HEK293 (cell line): ENCODE data around the gene AEBP1.

ENCODE experiments used
- KLF1 ChIP-seq: fragments of 450-650 bp; formaldehyde crosslinking; IDR thresholded peaks from 2 replicates; pipeline ENCODE4 v1.5.1; 2016; ENCODE audit warnings: missing biosample characterization, missing genetic modification characterization
- PBX3 ChIP-seq: sonication (generic); formaldehyde crosslinking; IDR thresholded peaks from 2 replicates; pipeline ENCODE4 v1.8.1; 2022; ENCODE audit warnings: mild to moderate bottlenecking, moderate library complexity, missing genetic modification reagents
- RBAK ChIP-seq: fragments of 450-650 bp; formaldehyde crosslinking; IDR thresholded peaks from 2 replicates; pipeline ENCODE4 v1.5.1; 2016; ENCODE audit warnings: missing biosample characterization, missing genetic modification characterization
- ZBTB8A ChIP-seq: fragments of 450-650 bp; formaldehyde crosslinking; IDR thresholded peaks from 2 replicates; pipeline ENCODE4 v1.5.1; 2016; ENCODE audit warnings: missing biosample characterization, missing genetic modification characterization
- ZFP3 ChIP-seq: fragments of 450-650 bp; formaldehyde crosslinking; IDR thresholded peaks from 2 replicates; pipeline ENCODE4 v1.5.1; 2016; ENCODE audit warnings: low read depth, missing biosample characterization, missing genetic modification characterization
- ZFP37 ChIP-seq: fragments of 450-650 bp; formaldehyde crosslinking; IDR thresholded peaks from 2 replicates; pipeline ENCODE4 v1.5.1; 2016; ENCODE audit warnings: missing biosample characterization, missing genetic modification characterization
- ZNF768 ChIP-seq: fragments of 450-650 bp; formaldehyde crosslinking; IDR thresholded peaks from 2 replicates; pipeline ENCODE4 v1.5.1; 2018; ENCODE audit warnings: missing biosample characterization, mild to moderate bottlenecking, missing genetic modification characterization
- ZSCAN5A ChIP-seq: fragments of 450-650 bp; formaldehyde crosslinking; IDR thresholded peaks from 2 replicates; pipeline ENCODE4 v1.5.1; 2016; ENCODE audit warnings: missing biosample characterization, missing genetic modification characterization
- TF ChIP-seq, protein P1 (sequence below): fragments of 450-650 bp; formaldehyde crosslinking; IDR thresholded peaks from 2 replicates; pipeline ENCODE4 v1.5.1; 2016; ENCODE audit warnings: missing biosample characterization, missing genetic modification characterization
- TF ChIP-seq, protein P2 (sequence below): fragments of 450-650 bp; formaldehyde crosslinking; IDR thresholded peaks from 2 replicates; pipeline ENCODE4 v1.5.0; 2017; ENCODE audit warnings: missing biosample characterization, missing genetic modification characterization, borderline replicate concordance
- TF ChIP-seq, protein P3 (sequence below): fragments of 450-650 bp; IDR thresholded peaks from 2 replicates; pipeline ENCODE4 v1.5.1; 2018; ENCODE audit warnings: missing biosample characterization, mild to moderate bottlenecking, missing genetic modification characterization
- TF ChIP-seq, protein P4 (sequence below): fragments of 450-650 bp; formaldehyde crosslinking; IDR thresholded peaks from 2 replicates; pipeline ENCODE4 v1.5.1; 2016; ENCODE audit warnings: missing biosample characterization, missing genetic modification characterization
- TF ChIP-seq, protein P5 (sequence below): fragments of 450-650 bp; formaldehyde crosslinking; IDR thresholded peaks from 2 replicates; pipeline ENCODE4 v1.5.1; 2016; ENCODE audit warnings: missing biosample characterization, missing genetic modification characterization, borderline replicate concordance

GRCh38 chr7:44101966-44102845 lies 1.9 kb upstream of the AEBP1 start:
- no peak for TF ChIP-seq RBAK
- TF ChIP-seq ZSCAN5A (tag by site-specific recombination) = no peak
- TF ChIP-seq, protein P1, sequence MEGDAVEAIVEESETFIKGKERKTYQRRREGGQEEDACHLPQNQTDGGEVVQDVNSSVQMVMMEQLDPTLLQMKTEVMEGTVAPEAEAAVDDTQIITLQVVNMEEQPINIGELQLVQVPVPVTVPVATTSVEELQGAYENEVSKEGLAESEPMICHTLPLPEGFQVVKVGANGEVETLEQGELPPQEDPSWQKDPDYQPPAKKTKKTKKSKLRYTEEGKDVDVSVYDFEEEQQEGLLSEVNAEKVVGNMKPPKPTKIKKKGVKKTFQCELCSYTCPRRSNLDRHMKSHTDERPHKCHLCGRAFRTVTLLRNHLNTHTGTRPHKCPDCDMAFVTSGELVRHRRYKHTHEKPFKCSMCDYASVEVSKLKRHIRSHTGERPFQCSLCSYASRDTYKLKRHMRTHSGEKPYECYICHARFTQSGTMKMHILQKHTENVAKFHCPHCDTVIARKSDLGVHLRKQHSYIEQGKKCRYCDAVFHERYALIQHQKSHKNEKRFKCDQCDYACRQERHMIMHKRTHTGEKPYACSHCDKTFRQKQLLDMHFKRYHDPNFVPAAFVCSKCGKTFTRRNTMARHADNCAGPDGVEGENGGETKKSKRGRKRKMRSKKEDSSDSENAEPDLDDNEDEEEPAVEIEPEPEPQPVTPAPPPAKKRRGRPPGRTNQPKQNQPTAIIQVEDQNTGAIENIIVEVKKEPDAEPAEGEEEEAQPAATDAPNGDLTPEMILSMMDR (tag by site-specific recombination) = no peak
- TF ChIP-seq, protein P2, sequence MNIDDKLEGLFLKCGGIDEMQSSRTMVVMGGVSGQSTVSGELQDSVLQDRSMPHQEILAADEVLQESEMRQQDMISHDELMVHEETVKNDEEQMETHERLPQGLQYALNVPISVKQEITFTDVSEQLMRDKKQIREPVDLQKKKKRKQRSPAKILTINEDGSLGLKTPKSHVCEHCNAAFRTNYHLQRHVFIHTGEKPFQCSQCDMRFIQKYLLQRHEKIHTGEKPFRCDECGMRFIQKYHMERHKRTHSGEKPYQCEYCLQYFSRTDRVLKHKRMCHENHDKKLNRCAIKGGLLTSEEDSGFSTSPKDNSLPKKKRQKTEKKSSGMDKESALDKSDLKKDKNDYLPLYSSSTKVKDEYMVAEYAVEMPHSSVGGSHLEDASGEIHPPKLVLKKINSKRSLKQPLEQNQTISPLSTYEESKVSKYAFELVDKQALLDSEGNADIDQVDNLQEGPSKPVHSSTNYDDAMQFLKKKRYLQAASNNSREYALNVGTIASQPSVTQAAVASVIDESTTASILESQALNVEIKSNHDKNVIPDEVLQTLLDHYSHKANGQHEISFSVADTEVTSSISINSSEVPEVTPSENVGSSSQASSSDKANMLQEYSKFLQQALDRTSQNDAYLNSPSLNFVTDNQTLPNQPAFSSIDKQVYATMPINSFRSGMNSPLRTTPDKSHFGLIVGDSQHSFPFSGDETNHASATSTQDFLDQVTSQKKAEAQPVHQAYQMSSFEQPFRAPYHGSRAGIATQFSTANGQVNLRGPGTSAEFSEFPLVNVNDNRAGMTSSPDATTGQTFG (tag by site-specific recombination) = no peak
- no peak for TF ChIP-seq ZFP37 (tag by site-specific recombination)
- TF ChIP-seq, protein P3, sequence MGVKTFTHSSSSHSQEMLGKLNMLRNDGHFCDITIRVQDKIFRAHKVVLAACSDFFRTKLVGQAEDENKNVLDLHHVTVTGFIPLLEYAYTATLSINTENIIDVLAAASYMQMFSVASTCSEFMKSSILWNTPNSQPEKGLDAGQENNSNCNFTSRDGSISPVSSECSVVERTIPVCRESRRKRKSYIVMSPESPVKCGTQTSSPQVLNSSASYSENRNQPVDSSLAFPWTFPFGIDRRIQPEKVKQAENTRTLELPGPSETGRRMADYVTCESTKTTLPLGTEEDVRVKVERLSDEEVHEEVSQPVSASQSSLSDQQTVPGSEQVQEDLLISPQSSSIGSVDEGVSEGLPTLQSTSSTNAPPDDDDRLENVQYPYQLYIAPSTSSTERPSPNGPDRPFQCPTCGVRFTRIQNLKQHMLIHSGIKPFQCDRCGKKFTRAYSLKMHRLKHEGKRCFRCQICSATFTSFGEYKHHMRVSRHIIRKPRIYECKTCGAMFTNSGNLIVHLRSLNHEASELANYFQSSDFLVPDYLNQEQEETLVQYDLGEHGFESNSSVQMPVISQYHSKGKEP (tag by site-specific recombination) = no peak
- no peak for TF ChIP-seq PBX3 (CRISPR knock-in tag)
- TF ChIP-seq ZBTB8A (tag by site-specific recombination) = no peak
- TF ChIP-seq, protein P4, sequence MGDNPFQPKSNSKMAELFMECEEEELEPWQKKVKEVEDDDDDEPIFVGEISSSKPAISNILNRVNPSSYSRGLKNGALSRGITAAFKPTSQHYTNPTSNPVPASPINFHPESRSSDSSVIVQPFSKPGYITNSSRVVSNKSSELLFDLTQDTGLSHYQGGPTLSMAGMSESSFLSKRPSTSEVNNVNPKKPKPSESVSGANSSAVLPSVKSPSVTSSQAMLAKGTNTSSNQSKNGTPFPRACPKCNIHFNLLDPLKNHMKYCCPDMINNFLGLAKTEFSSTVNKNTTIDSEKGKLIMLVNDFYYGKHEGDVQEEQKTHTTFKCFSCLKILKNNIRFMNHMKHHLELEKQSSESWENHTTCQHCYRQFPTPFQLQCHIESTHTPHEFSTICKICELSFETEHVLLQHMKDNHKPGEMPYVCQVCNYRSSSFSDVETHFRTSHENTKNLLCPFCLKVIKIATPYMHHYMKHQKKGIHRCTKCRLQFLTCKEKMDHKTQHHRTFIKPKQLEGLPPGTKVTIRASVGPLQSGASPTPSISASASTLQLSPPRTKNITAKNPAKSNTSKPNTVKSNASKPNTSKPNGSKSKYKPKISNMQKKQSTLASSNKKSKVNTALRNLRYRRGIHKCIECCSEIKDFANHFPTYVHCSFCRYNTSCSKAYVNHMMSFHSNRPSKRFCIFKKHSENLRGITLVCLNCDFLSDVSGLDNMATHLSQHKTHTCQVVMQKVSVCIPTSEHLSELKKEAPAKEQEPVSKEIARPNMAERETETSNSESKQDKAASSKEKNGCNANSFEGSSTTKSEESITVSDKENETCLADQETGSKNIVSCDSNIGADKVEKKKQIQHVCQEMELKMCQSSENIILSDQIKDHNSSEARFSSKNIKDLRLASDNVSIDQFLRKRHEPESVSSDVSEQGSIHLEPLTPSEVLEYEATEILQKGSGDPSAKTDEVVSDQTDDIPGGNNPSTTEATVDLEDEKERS (tag by site-specific recombination) = no peak
- TF ChIP-seq, protein P5, sequence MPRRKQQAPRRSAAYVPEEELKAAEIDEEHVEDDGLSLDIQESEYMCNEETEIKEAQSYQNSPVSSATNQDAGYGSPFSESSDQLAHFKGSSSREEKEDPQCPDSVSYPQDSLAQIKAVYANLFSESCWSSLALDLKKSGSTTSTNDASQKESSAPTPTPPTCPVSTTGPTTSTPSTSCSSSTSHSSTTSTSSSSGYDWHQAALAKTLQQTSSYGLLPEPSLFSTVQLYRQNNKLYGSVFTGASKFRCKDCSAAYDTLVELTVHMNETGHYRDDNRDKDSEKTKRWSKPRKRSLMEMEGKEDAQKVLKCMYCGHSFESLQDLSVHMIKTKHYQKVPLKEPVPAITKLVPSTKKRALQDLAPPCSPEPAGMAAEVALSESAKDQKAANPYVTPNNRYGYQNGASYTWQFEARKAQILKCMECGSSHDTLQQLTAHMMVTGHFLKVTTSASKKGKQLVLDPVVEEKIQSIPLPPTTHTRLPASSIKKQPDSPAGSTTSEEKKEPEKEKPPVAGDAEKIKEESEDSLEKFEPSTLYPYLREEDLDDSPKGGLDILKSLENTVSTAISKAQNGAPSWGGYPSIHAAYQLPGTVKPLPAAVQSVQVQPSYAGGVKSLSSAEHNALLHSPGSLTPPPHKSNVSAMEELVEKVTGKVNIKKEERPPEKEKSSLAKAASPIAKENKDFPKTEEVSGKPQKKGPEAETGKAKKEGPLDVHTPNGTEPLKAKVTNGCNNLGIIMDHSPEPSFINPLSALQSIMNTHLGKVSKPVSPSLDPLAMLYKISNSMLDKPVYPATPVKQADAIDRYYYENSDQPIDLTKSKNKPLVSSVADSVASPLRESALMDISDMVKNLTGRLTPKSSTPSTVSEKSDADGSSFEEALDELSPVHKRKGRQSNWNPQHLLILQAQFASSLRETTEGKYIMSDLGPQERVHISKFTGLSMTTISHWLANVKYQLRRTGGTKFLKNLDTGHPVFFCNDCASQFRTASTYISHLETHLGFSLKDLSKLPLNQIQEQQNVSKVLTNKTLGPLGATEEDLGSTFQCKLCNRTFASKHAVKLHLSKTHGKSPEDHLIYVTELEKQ (tag by site-specific recombination) = no peak
- TF ChIP-seq ZFP3 (tag by site-specific recombination) = no peak
- TF ChIP-seq ZNF768 (tag by site-specific recombination) = no peak
- TF ChIP-seq KLF1 (tag by site-specific recombination) = no peak
